HL-60 (cell line): ENCODE data around the gene RHEX.

Experiments used
- DNase-seq, 2 experiments: peaks; one replicate each; pipeline ENCODE4 v3.0.0-alpha.2; 2010 to 2020; ENCODE audit warnings: low read depth in 1 of 2, low spot score in 1 of 2
- H3K27ac ChIP-seq: fragments of 250-450 bp; sonication (Bioruptor Pico); replicated peaks from 2 replicates; pipeline ENCODE4 v1.5.1; 2020; ENCODE audit warnings: mild to moderate bottlenecking, moderate library complexity
- H3K27me3 ChIP-seq: fragments of 250-450 bp; sonication (Bioruptor Pico); 2 replicates; pipeline ENCODE4 v1.5.1; 2021; ENCODE audit warnings: mild to moderate bottlenecking, moderate library complexity; ENCODE audit not compliant: insufficient read depth, poor library complexity, severe bottlenecking
- H3K4me3 ChIP-seq: replicated peaks from 2 replicates; pipeline ENCODE4 v1.5.1; 2011; ENCODE audit warnings: mild to moderate bottlenecking, control low read depth, low read length; ENCODE audit not compliant: insufficient read depth
- CTCF ChIP-seq: IDR thresholded peaks from one replicate; pipeline ENCODE4 v1.5.1; 2011; ENCODE audit warnings: low read length, control low read depth, inconsistent platforms; ENCODE audit not compliant: insufficient read depth
- GABPA ChIP-seq: IDR thresholded peaks from 2 replicates; pipeline ENCODE4 v1.6.1; 2012; ENCODE audit warnings: low read depth
- POLR2AphosphoS5 ChIP-seq: IDR thresholded peaks from 2 replicates; pipeline ENCODE4 v1.6.1; 2012; ENCODE audit warnings: low read depth
- SPI1 ChIP-seq: IDR thresholded peaks from 2 replicates; pipeline ENCODE4 v1.6.1; 2012; ENCODE audit warnings: low read depth, mild to moderate bottlenecking, borderline replicate concordance
- TF ChIP-seq, protein P1 (sequence below): IDR thresholded peaks from 2 replicates; pipeline ENCODE4 v1.6.1; 2012; ENCODE audit warnings: low read depth; ENCODE audit not compliant: insufficient replicate concordance

The RHEX gene

GRCh38 chr1:206048582-206048981 lies 4.4 kb upstream of the RHEX start:
- TF ChIP-seq SPI1 = peak; percentile 72; the same call in 1 of the 2 replicates
- no peak for TF ChIP-seq GABPA
- TF ChIP-seq CTCF = no peak
- TF ChIP-seq, protein P1, sequence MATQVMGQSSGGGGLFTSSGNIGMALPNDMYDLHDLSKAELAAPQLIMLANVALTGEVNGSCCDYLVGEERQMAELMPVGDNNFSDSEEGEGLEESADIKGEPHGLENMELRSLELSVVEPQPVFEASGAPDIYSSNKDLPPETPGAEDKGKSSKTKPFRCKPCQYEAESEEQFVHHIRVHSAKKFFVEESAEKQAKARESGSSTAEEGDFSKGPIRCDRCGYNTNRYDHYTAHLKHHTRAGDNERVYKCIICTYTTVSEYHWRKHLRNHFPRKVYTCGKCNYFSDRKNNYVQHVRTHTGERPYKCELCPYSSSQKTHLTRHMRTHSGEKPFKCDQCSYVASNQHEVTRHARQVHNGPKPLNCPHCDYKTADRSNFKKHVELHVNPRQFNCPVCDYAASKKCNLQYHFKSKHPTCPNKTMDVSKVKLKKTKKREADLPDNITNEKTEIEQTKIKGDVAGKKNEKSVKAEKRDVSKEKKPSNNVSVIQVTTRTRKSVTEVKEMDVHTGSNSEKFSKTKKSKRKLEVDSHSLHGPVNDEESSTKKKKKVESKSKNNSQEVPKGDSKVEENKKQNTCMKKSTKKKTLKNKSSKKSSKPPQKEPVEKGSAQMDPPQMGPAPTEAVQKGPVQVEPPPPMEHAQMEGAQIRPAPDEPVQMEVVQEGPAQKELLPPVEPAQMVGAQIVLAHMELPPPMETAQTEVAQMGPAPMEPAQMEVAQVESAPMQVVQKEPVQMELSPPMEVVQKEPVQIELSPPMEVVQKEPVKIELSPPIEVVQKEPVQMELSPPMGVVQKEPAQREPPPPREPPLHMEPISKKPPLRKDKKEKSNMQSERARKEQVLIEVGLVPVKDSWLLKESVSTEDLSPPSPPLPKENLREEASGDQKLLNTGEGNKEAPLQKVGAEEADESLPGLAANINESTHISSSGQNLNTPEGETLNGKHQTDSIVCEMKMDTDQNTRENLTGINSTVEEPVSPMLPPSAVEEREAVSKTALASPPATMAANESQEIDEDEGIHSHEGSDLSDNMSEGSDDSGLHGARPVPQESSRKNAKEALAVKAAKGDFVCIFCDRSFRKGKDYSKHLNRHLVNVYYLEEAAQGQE = no peak
- TF ChIP-seq POLR2AphosphoS5 = 0 out of 2 replicates have a peak, but pooled peaks have one; percentile 19
- no peak overlapping the region for H3K4me3 ChIP-seq
- H3K27me3 ChIP-seq = no peaks in the 10 kb centered on the region
- peak overlapping the region; percentile 45 for H3K27ac ChIP-seq
- DNase-seq = peak; percentile 66 to 84

DNA sequence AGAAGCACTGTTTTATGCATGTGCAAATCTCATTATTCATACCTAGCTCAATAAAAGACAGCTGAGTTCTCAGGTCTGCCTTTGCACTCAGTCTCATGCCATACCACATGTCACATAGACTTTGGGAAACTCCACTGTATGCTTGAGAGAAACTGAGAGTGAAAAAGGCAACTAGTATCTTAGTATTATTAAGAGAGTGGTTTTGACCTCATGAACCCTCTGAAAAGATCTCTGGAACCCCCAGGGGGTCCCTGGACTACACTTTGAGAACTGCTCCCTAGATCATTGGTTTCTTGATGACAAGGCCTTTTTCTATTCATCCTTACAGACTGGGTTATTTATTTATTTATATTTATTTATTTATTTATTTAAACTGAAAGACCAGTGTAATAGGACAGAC lies 3.7 kb upstream of the RHEX start:
- Histone ChIP-seq H3K4me3 (no peak overlapping the region), H3K27ac (peak overlapping the region; percentile 45), H3K27me3 (no peaks in the 10 kb centered on the region)
- DNase-seq = no peak
- TF ChIP-seq GABPA (no peak), CTCF (no peak), SPI1 (no peak), POLR2AphosphoS5 (no peak)
- TF ChIP-seq, protein P1 = no peak

DNA sequence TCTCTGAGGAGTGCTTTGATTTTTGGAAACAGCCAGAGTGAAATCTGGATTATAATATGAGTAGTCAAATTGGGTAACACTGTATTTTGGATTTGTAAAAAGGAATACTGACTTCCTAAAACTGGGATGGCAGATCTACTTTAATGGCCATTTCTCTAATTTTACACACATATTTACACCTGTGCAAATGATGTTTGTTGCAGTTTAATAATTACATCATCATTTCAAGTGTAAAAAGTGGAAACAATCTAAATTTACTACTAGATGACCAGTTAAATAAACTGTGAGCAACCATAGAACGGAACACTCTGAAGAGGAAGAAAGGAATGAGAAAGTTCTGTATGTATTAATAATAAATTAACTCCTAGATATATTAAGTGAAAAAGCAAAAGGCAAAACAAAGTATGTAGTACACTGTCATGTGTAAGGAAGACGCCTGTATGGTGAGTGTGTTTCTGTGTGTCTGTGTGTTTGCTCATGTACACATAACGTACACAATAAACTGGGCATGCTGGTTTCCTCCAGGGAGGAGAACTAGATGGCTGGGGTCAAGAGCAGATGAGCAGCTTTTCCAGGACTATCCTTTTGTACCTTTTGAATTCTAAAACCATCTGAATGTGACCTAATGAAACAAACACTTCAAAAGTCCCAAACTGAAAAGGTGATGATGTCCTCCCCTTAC lies 2.9 kb upstream of the RHEX start:
- Histone ChIP-seq H3K27ac (peak overlapping the region; percentile 71), H3K27me3 (no peaks in the 10 kb centered on the region), H3K4me3 (no peak overlapping the region)
- no peak for DNase-seq
- TF ChIP-seq, protein P1 = no peak
- TF ChIP-seq GABPA (no peak), SPI1 (no peak), POLR2AphosphoS5 (no peak), CTCF (no peak)
